SK-N-SH treated with all-trans-retinoic acid at 6 μM for 48 hours (cell line): ENCODE data around the gene ADIRF.

Experiments used
- ATAC-seq: fragments of 200-7000 bp; cut with Tn5 transposase; 3 replicates; pipeline ENCODE4 v1.9.1; 2020; ENCODE audit warnings: mild to moderate bottlenecking, moderate library complexity
- ARNTL ChIP-seq: fragments of 450-650 bp; formaldehyde crosslinking; IDR thresholded peaks from 2 replicates; pipeline ENCODE4 v1.5.0; 2020; ENCODE audit warnings: low read depth, mild to moderate bottlenecking, moderate library complexity, borderline replicate concordance
- BACH2 ChIP-seq: fragments of 250-450 bp; sonication (Bioruptor Pico); IDR thresholded peaks from 2 replicates; pipeline ENCODE4 v1.9.0; 2021; ENCODE audit warnings: mild to moderate bottlenecking, borderline replicate concordance
- CREB5 ChIP-seq: fragments of 250-450 bp; sonication (Bioruptor Pico); IDR thresholded peaks from 2 replicates; pipeline ENCODE4 v1.5.1; 2020; ENCODE audit warnings: low read depth, mild to moderate bottlenecking, moderate library complexity
- CSDC2 ChIP-seq: fragments of 250-450 bp; sonication (Bioruptor Pico); IDR thresholded peaks from 2 replicates; pipeline ENCODE4 v1.5.0; 2020; ENCODE audit warnings: mild to moderate bottlenecking, moderate library complexity
- ESRRG ChIP-seq: fragments of 250-450 bp; sonication (Bioruptor Pico); IDR thresholded peaks from 2 replicates; pipeline ENCODE4 v1.6.1; 2021; ENCODE audit warnings: mild to moderate bottlenecking
- GLIS3 ChIP-seq: fragments of 250-450 bp; sonication (Bioruptor Pico); IDR thresholded peaks from 2 replicates; pipeline ENCODE4 v1.5.0; 2020; ENCODE audit warnings: mild to moderate bottlenecking, moderate library complexity
- ISL1 ChIP-seq: fragments of 250-450 bp; sonication (Bioruptor Pico); IDR thresholded peaks from 2 replicates; pipeline ENCODE4 v2.1.2; 2022; ENCODE audit warnings: mild to moderate bottlenecking, moderate library complexity
- OSR1 ChIP-seq: fragments of 250-450 bp; sonication (Bioruptor Pico); IDR thresholded peaks from 2 replicates; pipeline ENCODE4 v1.8.0; 2022; ENCODE audit warnings: moderate library complexity, mild to moderate bottlenecking, inconsistent platforms
- PATZ1 ChIP-seq: fragments of 250-450 bp; sonication (Bioruptor Pico); IDR thresholded peaks from 2 replicates; pipeline ENCODE4 v1.8.0; 2020; ENCODE audit warnings: mild to moderate bottlenecking, moderate library complexity, borderline replicate concordance
- POU6F1 ChIP-seq: fragments of 250-450 bp; sonication (Bioruptor Pico); IDR thresholded peaks from 2 replicates; pipeline ENCODE4 v1.8.0; 2021; ENCODE audit warnings: low read depth, mild to moderate bottlenecking, moderate library complexity, borderline replicate concordance
- PPARA ChIP-seq: fragments of 250-450 bp; sonication (Bioruptor Pico); IDR thresholded peaks from 2 replicates; pipeline ENCODE4 v1.5.0; 2020; ENCODE audit warnings: mild to moderate bottlenecking, borderline replicate concordance
- SNAI2 ChIP-seq: fragments of 250-450 bp; sonication (Bioruptor Pico); IDR thresholded peaks from 2 replicates; pipeline ENCODE4 v1.5.0; 2020; ENCODE audit warnings: mild to moderate bottlenecking, moderate library complexity
- TCF4 ChIP-seq: fragments of 250-450 bp; sonication (Bioruptor Pico); IDR thresholded peaks from 2 replicates; pipeline ENCODE4 v1.8.0; 2021; ENCODE audit warnings: mild to moderate bottlenecking, moderate library complexity, borderline replicate concordance
- ZC3H10 ChIP-seq: fragments of 250-450 bp; sonication (Bioruptor Pico); IDR thresholded peaks from 2 replicates; pipeline ENCODE4 v1.5.1; 2021; ENCODE audit warnings: mild to moderate bottlenecking, moderate library complexity
- ZNF565 ChIP-seq: fragments of 450-650 bp; formaldehyde crosslinking; conservative IDR thresholded peaks from 2 replicates; pipeline ENCODE4 v1.5.0; 2020; ENCODE audit warnings: low read depth, mild to moderate bottlenecking, moderate library complexity
- ZNF70 ChIP-seq: fragments of 450-650 bp; formaldehyde crosslinking; IDR thresholded peaks from 2 replicates; pipeline ENCODE4 v1.5.0; 2020; ENCODE audit warnings: mild to moderate bottlenecking, moderate library complexity
- ZNF8 ChIP-seq: fragments of 450-650 bp; formaldehyde crosslinking; IDR thresholded peaks from 2 replicates; pipeline ENCODE4 v1.5.0; 2020; ENCODE audit warnings: mild to moderate bottlenecking, moderate library complexity
- TF ChIP-seq, protein P1 (sequence below): fragments of 250-450 bp; sonication (Bioruptor Pico); IDR thresholded peaks from 2 replicates; pipeline ENCODE4 v1.5.0; 2020; ENCODE audit warnings: mild to moderate bottlenecking, moderate library complexity

The ADIRF gene

DNA sequence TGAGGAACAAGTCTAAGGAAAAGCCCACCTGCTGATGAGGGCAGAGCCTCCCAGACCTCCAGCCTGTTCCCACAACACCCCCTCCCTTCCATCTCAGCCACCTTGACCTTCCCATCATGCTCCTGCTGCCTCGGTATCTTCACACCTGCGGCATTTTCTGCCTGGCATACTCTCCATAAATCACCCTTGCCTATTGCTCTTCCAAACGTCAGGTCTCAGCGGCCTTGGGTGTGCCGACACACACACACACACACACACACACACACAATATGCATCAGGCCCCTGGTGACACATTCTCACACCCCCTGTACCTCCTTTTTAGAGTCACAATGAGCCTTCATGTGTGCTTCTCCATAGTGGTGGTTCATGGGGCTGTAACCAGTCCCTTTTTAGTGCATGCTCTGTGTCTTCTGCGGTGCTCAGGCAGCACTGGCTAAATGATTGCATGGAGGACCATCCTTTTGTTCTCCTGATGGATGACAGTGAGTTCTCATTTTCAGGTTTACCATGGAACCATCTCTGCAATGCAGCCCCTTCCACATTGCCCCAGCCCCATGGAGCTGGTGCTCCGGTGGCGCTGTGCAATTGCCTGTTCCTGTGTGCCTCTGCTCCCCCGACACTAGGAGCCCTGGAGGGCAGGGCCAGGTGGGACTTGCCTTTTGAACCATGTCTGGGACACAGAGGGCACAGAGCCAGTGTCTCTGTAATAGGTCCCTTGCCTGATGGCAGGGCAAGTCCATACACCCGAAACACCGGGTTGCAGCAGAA is 4.5 kb downstream of the ADIRF start:
- TF ChIP-seq, protein P1, sequence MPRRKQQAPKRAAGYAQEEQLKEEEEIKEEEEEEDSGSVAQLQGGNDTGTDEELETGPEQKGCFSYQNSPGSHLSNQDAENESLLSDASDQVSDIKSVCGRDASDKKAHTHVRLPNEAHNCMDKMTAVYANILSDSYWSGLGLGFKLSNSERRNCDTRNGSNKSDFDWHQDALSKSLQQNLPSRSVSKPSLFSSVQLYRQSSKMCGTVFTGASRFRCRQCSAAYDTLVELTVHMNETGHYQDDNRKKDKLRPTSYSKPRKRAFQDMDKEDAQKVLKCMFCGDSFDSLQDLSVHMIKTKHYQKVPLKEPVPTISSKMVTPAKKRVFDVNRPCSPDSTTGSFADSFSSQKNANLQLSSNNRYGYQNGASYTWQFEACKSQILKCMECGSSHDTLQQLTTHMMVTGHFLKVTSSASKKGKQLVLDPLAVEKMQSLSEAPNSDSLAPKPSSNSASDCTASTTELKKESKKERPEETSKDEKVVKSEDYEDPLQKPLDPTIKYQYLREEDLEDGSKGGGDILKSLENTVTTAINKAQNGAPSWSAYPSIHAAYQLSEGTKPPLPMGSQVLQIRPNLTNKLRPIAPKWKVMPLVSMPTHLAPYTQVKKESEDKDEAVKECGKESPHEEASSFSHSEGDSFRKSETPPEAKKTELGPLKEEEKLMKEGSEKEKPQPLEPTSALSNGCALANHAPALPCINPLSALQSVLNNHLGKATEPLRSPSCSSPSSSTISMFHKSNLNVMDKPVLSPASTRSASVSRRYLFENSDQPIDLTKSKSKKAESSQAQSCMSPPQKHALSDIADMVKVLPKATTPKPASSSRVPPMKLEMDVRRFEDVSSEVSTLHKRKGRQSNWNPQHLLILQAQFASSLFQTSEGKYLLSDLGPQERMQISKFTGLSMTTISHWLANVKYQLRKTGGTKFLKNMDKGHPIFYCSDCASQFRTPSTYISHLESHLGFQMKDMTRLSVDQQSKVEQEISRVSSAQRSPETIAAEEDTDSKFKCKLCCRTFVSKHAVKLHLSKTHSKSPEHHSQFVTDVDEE (CRISPR knock-in tag) = no peak
- no peak for TF ChIP-seq ZNF8 (CRISPR knock-in tag)
- no peak for TF ChIP-seq SNAI2 (CRISPR knock-in tag)
- no peak for TF ChIP-seq OSR1
- no peak for TF ChIP-seq GLIS3
- TF ChIP-seq TCF4 (CRISPR knock-in tag) = no peak
- TF ChIP-seq CREB5 (CRISPR knock-in tag) = no peak
- TF ChIP-seq, all 23 proteins: peak for 0
- ATAC-seq = no peak

DNA sequence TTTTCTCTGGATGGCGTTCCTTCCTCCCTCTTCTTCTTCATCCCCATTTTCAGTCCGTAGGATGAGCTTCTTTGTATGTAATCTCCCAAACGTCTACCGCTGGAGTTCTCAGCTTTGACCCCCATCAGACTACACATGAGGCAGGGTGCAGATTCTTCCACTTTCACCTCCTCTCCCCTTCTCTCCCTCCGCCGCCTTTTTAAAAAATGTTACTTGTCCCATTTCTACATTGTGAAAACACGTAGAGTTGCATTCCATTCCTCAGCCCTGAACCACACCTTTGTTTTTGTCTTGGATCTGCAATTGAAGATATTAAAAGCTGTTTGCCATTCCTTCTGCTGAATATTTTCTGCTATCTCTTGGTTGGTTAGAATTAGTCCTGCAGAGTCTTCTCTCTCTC is 6.2 kb downstream of the ADIRF start:
- no peak for TF ChIP-seq PATZ1 (CRISPR knock-in tag)
- TF ChIP-seq SNAI2 (CRISPR knock-in tag) = no peak
- TF ChIP-seq ARNTL (CRISPR knock-in tag) = no peak
- TF ChIP-seq CREB5 (CRISPR knock-in tag) = no peak
- no peak for TF ChIP-seq ESRRG (CRISPR knock-in tag)
- TF ChIP-seq, protein P1 (CRISPR knock-in tag) = no peak
- no peak for TF ChIP-seq PPARA
- no peak for TF ChIP-seq ISL1
- no peak for TF ChIP-seq GLIS3
- ATAC-seq = no peak

GRCh38 chr10:86976362-86977056 is 8.2 kb downstream of the ADIRF start:
- no peak for ATAC-seq
- TF ChIP-seq ZNF70 (no peak), ESRRG (CRISPR knock-in tag) (no peak), BACH2 (CRISPR knock-in tag) (no peak), OSR1 (no peak), CSDC2 (CRISPR knock-in tag) (no peak), ISL1 (no peak), SNAI2 (CRISPR knock-in tag) (no peak), ZNF8 (CRISPR knock-in tag) (no peak), TCF4 (CRISPR knock-in tag) (no peak), ARNTL (CRISPR knock-in tag) (no peak), POU6F1 (no peak), PPARA (no peak), ZC3H10 (CRISPR knock-in tag) (no peak), ZNF565 (CRISPR knock-in tag) (no peak)
- TF ChIP-seq, protein P1 (CRISPR knock-in tag) = no peak
